GM06990 (cell line): ENCODE measurements around the gene UGT1A4.

Experiments
- DNase-seq: peaks from one replicate; pipeline ENCODE4 v3.0.0-alpha.2; 2011; ENCODE audit not compliant: insufficient read length; ENCODE audit errors: extremely low read depth
- H3K27me3 ChIP-seq: replicated peaks from 2 replicates; pipeline ENCODE4 v1.6.0; 2011; ENCODE audit warnings: low read length; ENCODE audit not compliant: control insufficient read depth, insufficient read depth
- H3K36me3 ChIP-seq: 2 replicates; pipeline ENCODE4 v1.5.1; 2011; ENCODE audit warnings: low read length; ENCODE audit not compliant: control insufficient read depth, insufficient read depth
- H3K4me3 ChIP-seq: replicated peaks from 2 replicates; pipeline ENCODE4 v1.5.1; 2011; ENCODE audit warnings: low read depth, mild to moderate bottlenecking, control low read depth, low read length
- CTCF ChIP-seq: IDR thresholded peaks from 2 replicates; pipeline ENCODE4 v1.5.1; 2011; ENCODE audit warnings: low read length, control low read depth, mild to moderate bottlenecking, inconsistent platforms; ENCODE audit not compliant: insufficient read depth, poor library complexity, severe bottlenecking

Gene UGT1A4

GRCh38 chr2:233674995-233675394, 43.5 kb upstream of the UGT1A4 start:
- Histone ChIP-seq H3K36me3 (no peaks in the 10 kb centered on the region), H3K27me3 (no peaks in the 10 kb centered on the region), H3K4me3 (no peak overlapping the region)
- no peak for TF ChIP-seq CTCF
- no peak for DNase-seq

- Histone ChIP-seq H3K4me3 (no peak overlapping the region), H3K27me3 (no peaks in the 10 kb centered on the region), H3K36me3 (no peaks in the 10 kb centered on the region)
- no peak for DNase-seq
- TF ChIP-seq CTCF: no peak
Measured at GRCh38 chr2:233676046-233676445, 42.5 kb upstream of the UGT1A4 start.

GRCh38 chr2:233679196-233679595, 39.3 kb upstream of the UGT1A4 start:
- 0 out of 2 replicates have a peak, but pooled peaks cover 1% of the 10 kb centered on the region for H3K27me3 ChIP-seq
- no peak overlapping the region for H3K4me3 ChIP-seq
- DNase-seq: no peak
- H3K36me3 ChIP-seq: no peaks in the 10 kb centered on the region
- no peak for TF ChIP-seq CTCF

- H3K4me3 ChIP-seq: no peak overlapping the region
- TF ChIP-seq CTCF: no peak
- no peak for DNase-seq
- no peaks in the 10 kb centered on the region for H3K36me3 ChIP-seq
- H3K27me3 ChIP-seq: 0 out of 2 replicates have a peak, but pooled peaks cover 1% of the 10 kb centered on the region
Measured at GRCh38 chr2:233680361-233681045, 38.0 kb upstream of the UGT1A4 start.

GRCh38 chr2:233681521-233682099, 36.9 kb upstream of the UGT1A4 start, which contains the start of gene UGT1A7:
Gene UGT1A7, plus strand, starts transcription at chr2:233681901. Its CDS starts 37 bp downstream, at chr2:233681938.
- no peaks in the 10 kb centered on the region for H3K36me3 ChIP-seq
- 0 out of 2 replicates have a peak, but pooled peaks cover 1% of the 10 kb centered on the region for H3K27me3 ChIP-seq
- TF ChIP-seq CTCF: no peak
- DNase-seq: no peak
- H3K4me3 ChIP-seq: no peak within 1 kb of the TSS
